Activated CD4-positive, alpha-beta T cell treated with anti-CD3 and anti-CD28 coated beads, Interleukin-2, amount 50 U/mL, for 24 hours (primary cell): Measurements from ENCODE around the gene ARNT2.

ENCODE experiments used
- DNase-seq, 2 donors: peaks; one replicate each; pipeline ENCODE4 v3.0.0-alpha.2; 2020; ENCODE audit warnings: low read depth in 1 of 2, low spot score in 1 of 2

ARNT2 gene

GRCh38 chr15:80405970-80406369 lies 1.8 kb downstream of the ARNT2 start:
- DNase-seq: no peak

GRCh38 chr15:80411788-80412288 lies 7.7 kb downstream of the ARNT2 start:
- DNase-seq: no peak

- DNase-seq: no peak
Measured at GRCh38 chr15:80414546-80415357, 10.6 kb downstream of the ARNT2 start.

GRCh38 chr15:80415358-80415670 lies 11.1 kb downstream of the ARNT2 start:
- DNase-seq: no peak

GRCh38 chr15:80416702-80417101 lies 12.5 kb downstream of the ARNT2 start:
- no peak for DNase-seq

- no peak for DNase-seq
Measured at GRCh38 chr15:80418892-80419537, 14.8 kb downstream of the ARNT2 start.

- no peak for DNase-seq
Measured at GRCh38 chr15:80419546-80419945, 15.4 kb downstream of the ARNT2 start.

- no peak for DNase-seq
Measured at GRCh38 chr15:80420658-80421057, 16.5 kb downstream of the ARNT2 start.

GRCh38 chr15:80423215-80423614 lies 19.0 kb downstream of the ARNT2 start:
- DNase-seq: no peak

- DNase-seq: no peak
Measured at GRCh38 chr15:80424381-80424780, 20.2 kb downstream of the ARNT2 start.

GRCh38 chr15:80426316-80426715 lies 22.1 kb downstream of the ARNT2 start:
- DNase-seq: no peak

GRCh38 chr15:80429964-80430363 lies 25.8 kb downstream of the ARNT2 start:
- DNase-seq: no peak

- no peak for DNase-seq
Measured at GRCh38 chr15:80431635-80432344, 27.6 kb downstream of the ARNT2 start.

GRCh38 chr15:80432345-80432702 lies 28.1 kb downstream of the ARNT2 start:
- no peak for DNase-seq

GRCh38 chr15:80433836-80434235 lies 29.7 kb downstream of the ARNT2 start:
- DNase-seq: no peak

GRCh38 chr15:80434926-80435720 lies 30.9 kb downstream of the ARNT2 start:
- no peak for DNase-seq

- DNase-seq: peak in 1 of 2 donors; percentile 9
Measured at GRCh38 chr15:80436511-80437307, 32.5 kb downstream of the ARNT2 start.

GRCh38 chr15:80437334-80437891 lies 33.2 kb downstream of the ARNT2 start:
- no peak for DNase-seq

- DNase-seq: no peak
Measured at GRCh38 chr15:80439140-80439539, 35.0 kb downstream of the ARNT2 start.

GRCh38 chr15:80440024-80440423 lies 35.8 kb downstream of the ARNT2 start:
- DNase-seq: no peak
